Mammary epithelial cell (primary cell): Measurements from ENCODE around the gene TMEM63A.

ENCODE experiments used
- CTCF ChIP-seq, 2 donors: IDR thresholded peaks in 1 of 2; conservative IDR thresholded peaks in 1 of 2; 2 replicates each; pipeline ENCODE4 v1.5.1; 2011 to 2012; ENCODE audit warnings: inconsistent platforms in 2 of 2, low read length in 2 of 2, mild to moderate bottlenecking in 2 of 2, control low read depth in 1 of 2, low read depth in 1 of 2; ENCODE audit not compliant: insufficient read depth in 1 of 2; ENCODE audit errors: extremely low read depth in 1 of 2
- EZH2 ChIP-seq: IDR thresholded peaks from 2 replicates; pipeline ENCODE4 v1.6.1; 2012; ENCODE audit warnings: low read length, inconsistent platforms, borderline replicate concordance

DNA sequence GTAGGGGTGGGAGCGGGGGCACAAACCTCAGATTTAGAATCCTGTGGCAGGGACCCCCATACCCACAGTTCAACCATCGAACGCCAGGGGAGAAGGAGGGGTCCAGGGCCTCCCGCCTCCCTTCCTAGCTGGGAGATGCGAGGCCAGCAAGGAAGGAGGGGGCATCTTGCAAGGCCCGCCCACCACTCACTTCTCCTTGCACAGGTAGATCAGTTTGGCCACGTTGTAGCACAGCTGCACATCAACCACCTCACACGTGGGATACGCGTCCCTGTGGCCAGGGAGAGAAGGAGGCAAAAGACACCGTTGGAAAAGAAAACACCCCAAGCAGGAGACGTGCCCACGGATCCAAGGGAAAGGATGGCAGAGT, 19.6 kb downstream of the TMEM63A start:
- TF ChIP-seq CTCF (conservative IDR thresholded peaks at IDR 0.05 in 1 of 2, IDR thresholded peaks at IDR 0.05 in 1 of 2; ENCODE audit: extremely low read depth in 1 of 2, insufficient read depth in 1 of 2, low read depth in 1 of 2, low read length in 2 of 2) (no peak), EZH2 (no peak)
